Measurements from ENCODE around the gene PXT1. TPM values are rescaled to one million over a fixed set of nuclear protein-coding genes. Genes with fewer than 3 reads are reported as not detected.

Gene PXT1
- total RNA-seq, 2 experiments from 2014 or later, result 0.17 to 0.40 TPM

- POLR2A ChIA-PET, result no interaction called here
- Mint-ChIP-seq H3K27ac (no peak overlapping the region), H3K4me3 (no peak overlapping the region), H3K27me3 (peaks cover 5% of the 10 kb centered on the region), H3K4me1 (peaks cover 28% of the 10 kb centered on the region), H3K9me3 (no peaks in the 10 kb centered on the region), H3K36me3 (ENCODE audit: low read depth) (peaks cover 4% of the 10 kb centered on the region)
- DNase-seq, result no peak
- CTCF ChIA-PET, result interaction anchor here (0.7 to 2.0 kb wide), 3 partner anchors 15 to 74 kb away, joined by 3 to 4 read pairs (median 3); no protein-coding TSS in a partner anchor
Observed at GRCh38 chr6:36361071-36361470, 81.6 kb downstream of the PXT1 start.

GRCh38 chr6:36360241-36361054, 82.2 kb downstream of the PXT1 start:
- CTCF ChIA-PET, result interaction anchor here (0.5 to 3.1 kb wide), 7 partner anchors 14 to 835 kb away, joined by 3 to 16 read pairs (median 4); partner anchors contain the start of gene MAPK14
- Mint-ChIP-seq H3K36me3 (ENCODE audit: low read depth) (peaks cover 4% of the 10 kb centered on the region), H3K9me3 (no peaks in the 10 kb centered on the region), H3K27me3 (peaks cover 5% of the 10 kb centered on the region), H3K27ac (no peak overlapping the region), H3K4me3 (no peak overlapping the region), H3K4me1 (peaks cover 28% of the 10 kb centered on the region)
- DNase-seq, result peak; percentile 80
- POLR2A ChIA-PET, result no interaction called here

- peaks cover 19% of the 10 kb centered on the region for H3K27me3 Mint-ChIP-seq
- ChIA-PET CTCF (interaction anchor here (0.7 to 3.1 kb wide), 9 partner anchors 12 to 436 kb away, joined by 3 to 16 read pairs (median 3); partner anchors contain the start of gene MAPK14), POLR2A (no interaction called here)
Observed at GRCh38 chr6:36358226-36358915, 84.3 kb downstream of the PXT1 start.

GRCh38 chr6:36357872-36358225, 84.8 kb downstream of the PXT1 start:
- CTCF ChIA-PET, result interaction anchor here (0.7 to 3.1 kb wide), 6 partner anchors 17 to 436 kb away, joined by 3 to 16 read pairs (median 4); partner anchors contain the start of gene MAPK14
- Mint-ChIP-seq H3K9me3 (no peaks in the 10 kb centered on the region), H3K27ac (no peak overlapping the region), H3K27me3 (peaks cover 19% of the 10 kb centered on the region), H3K36me3 (ENCODE audit: low read depth) (no peaks in the 10 kb centered on the region), H3K4me1 (peaks cover 28% of the 10 kb centered on the region), H3K4me3 (no peak overlapping the region)
- POLR2A ChIA-PET, result no interaction called here
- peak; percentile 18 for DNase-seq

More at GRCh38 chr6:36358226-36358915, 84.3 kb downstream of the PXT1 start:
- Mint-ChIP-seq H3K27ac (no peak overlapping the region), H3K36me3 (ENCODE audit: low read depth) (peaks cover 4% of the 10 kb centered on the region), H3K4me3 (no peak overlapping the region), H3K9me3 (no peaks in the 10 kb centered on the region), H3K4me1 (peaks cover 28% of the 10 kb centered on the region)
- no peak for DNase-seq

- peaks cover 21% of the 10 kb centered on the region for H3K27me3 Mint-ChIP-seq
- peaks cover 28% of the 10 kb centered on the region for H3K4me1 Mint-ChIP-seq
- no peak overlapping the region for H3K4me3 Mint-ChIP-seq
- H3K27ac Mint-ChIP-seq, result no peak overlapping the region
- ChIA-PET POLR2A (no interaction called here), CTCF (interaction anchor here (0.6 to 1.9 kb wide), 8 partner anchors 9 to 370 kb away, joined by 3 to 8 read pairs (median 4); partner anchors contain the start of gene MAPK14)
- no peaks in the 10 kb centered on the region for H3K9me3 Mint-ChIP-seq
- no peak for DNase-seq
- H3K36me3 Mint-ChIP-seq (ENCODE audit: low read depth), result no peaks in the 10 kb centered on the region
Observed at GRCh38 chr6:36355819-36356218, 86.8 kb downstream of the PXT1 start.

GRCh38 chr6:36353411-36353915, 89.2 kb downstream of the PXT1 start:
- H3K4me1 Mint-ChIP-seq, result peaks cover 20% of the 10 kb centered on the region

GRCh38 chr6:36352477-36353157, 90.0 kb downstream of the PXT1 start:
- ChIA-PET POLR2A (no interaction called here), CTCF (interaction anchor here (0.6 to 1.2 kb wide), 5 partner anchors 8 to 478 kb away, joined by 3 to 4 read pairs (median 3); partner anchors contain the start of gene BNIP5)
- Mint-ChIP-seq H3K4me1 (peaks cover 12% of the 10 kb centered on the region), H3K27me3 (peaks cover 25% of the 10 kb centered on the region), H3K9me3 (no peaks in the 10 kb centered on the region), H3K36me3 (ENCODE audit: low read depth) (no peaks in the 10 kb centered on the region), H3K27ac (no peak overlapping the region), H3K4me3 (no peak overlapping the region)
- DNase-seq, result no peak

More at GRCh38 chr6:36353411-36353915, 89.2 kb downstream of the PXT1 start:
- Mint-ChIP-seq H3K36me3 (ENCODE audit: low read depth) (no peaks in the 10 kb centered on the region), H3K27me3 (peaks cover 28% of the 10 kb centered on the region), H3K4me3 (no peak overlapping the region), H3K9me3 (no peaks in the 10 kb centered on the region), H3K27ac (no peak overlapping the region)
- no peak for DNase-seq
- ChIA-PET POLR2A (no interaction called here), CTCF (interaction anchor here (0.6 to 1.2 kb wide), 4 partner anchors 9 to 479 kb away, joined by 3 to 4 read pairs (median 3); no protein-coding TSS in a partner anchor)

- no peak overlapping the region for H3K27ac Mint-ChIP-seq
- no peak for DNase-seq
- no peaks in the 10 kb centered on the region for H3K36me3 Mint-ChIP-seq (ENCODE audit: low read depth)
- H3K27me3 Mint-ChIP-seq, result peaks cover 22% of the 10 kb centered on the region
- POLR2A ChIA-PET, result interaction anchor here (0.6 to 0.7 kb wide), 2 partner anchors 13 kb away, joined by 5 to 11 read pairs; no protein-coding TSS in a partner anchor
- H3K4me1 Mint-ChIP-seq, result no peaks in the 10 kb centered on the region
- CTCF ChIA-PET, result interaction anchor here (0.5 to 1.5 kb wide), 3 partner anchors 10 to 1609 kb away, joined by 5 to 9 read pairs (median 5); no protein-coding TSS in a partner anchor
- no peaks in the 10 kb centered on the region for H3K9me3 Mint-ChIP-seq
- no peak overlapping the region for H3K4me3 Mint-ChIP-seq
Observed at GRCh38 chr6:36350681-36351571, 91.7 kb downstream of the PXT1 start.

GRCh38 chr6:36350082-36350481, 92.6 kb downstream of the PXT1 start:
- Mint-ChIP-seq H3K27me3 (peaks cover 21% of the 10 kb centered on the region), H3K27ac (no peak overlapping the region), H3K4me3 (no peak overlapping the region), H3K4me1 (no peaks in the 10 kb centered on the region), H3K36me3 (ENCODE audit: low read depth) (no peaks in the 10 kb centered on the region), H3K9me3 (no peaks in the 10 kb centered on the region)
- ChIA-PET POLR2A (interaction anchor here (0.7 kb wide), 1 partner anchor 14 kb away, joined by 11 read pairs; no protein-coding TSS in a partner anchor), CTCF (interaction anchor here (1.5 kb wide), 1 partner anchor 9 kb away, joined by 9 read pairs; no protein-coding TSS in a partner anchor)
- no peak for DNase-seq

- no peaks in the 10 kb centered on the region for H3K36me3 Mint-ChIP-seq (ENCODE audit: low read depth)
- H3K27ac Mint-ChIP-seq, result no peak overlapping the region
- ChIA-PET POLR2A (no interaction called here), CTCF (interaction anchor here (0.6 to 0.7 kb wide), 3 partner anchors 20 to 228 kb away, joined by 3 read pairs; no protein-coding TSS in a partner anchor)
- H3K9me3 Mint-ChIP-seq, result no peaks in the 10 kb centered on the region
- H3K27me3 Mint-ChIP-seq, result peaks cover 13% of the 10 kb centered on the region
- no peaks in the 10 kb centered on the region for H3K4me1 Mint-ChIP-seq
- H3K4me3 Mint-ChIP-seq, result no peak overlapping the region
- DNase-seq, result no peak
Observed at GRCh38 chr6:36349240-36349639, 93.4 kb downstream of the PXT1 start.

- no peak for DNase-seq
- ChIA-PET POLR2A (no interaction called here), CTCF (interaction anchor here (0.6 to 3.4 kb wide), 4 partner anchors 8 to 208 kb away, joined by 3 to 8 read pairs (median 4); no protein-coding TSS in a partner anchor)
- no peaks in the 10 kb centered on the region for H3K36me3 Mint-ChIP-seq (ENCODE audit: low read depth)
- no peak overlapping the region for H3K27ac Mint-ChIP-seq
- no peak overlapping the region for H3K4me3 Mint-ChIP-seq
- peaks cover 11% of the 10 kb centered on the region for H3K27me3 Mint-ChIP-seq
- no peaks in the 10 kb centered on the region for H3K4me1 Mint-ChIP-seq
- H3K9me3 Mint-ChIP-seq, result no peaks in the 10 kb centered on the region
Observed at GRCh38 chr6:36347621-36348020, 95.0 kb downstream of the PXT1 start.

Data from activated CD4-positive, alpha-beta T cell treated with anti-CD3 and anti-CD28 coated beads, Interleukin-2, amount 10 ng/mL, durations not matched to agents 7 days and 5 days (primary cell).